DOHH2 (cell line): Measurements from ENCODE around the gene ARNT2.

Experiments
- EZH2phosphoT487 ChIP-seq: fragments of 200-600 bp; sonication (generic); IDR thresholded peaks from 2 replicates; pipeline ENCODE4 v1.6.1; 2017; ENCODE audit warnings: borderline replicate concordance, mild to moderate bottlenecking, antibody characterized with exemption, low read length, moderate library complexity, mixed read lengths
- TF ChIP-seq, protein P1 (sequence below): fragments of 200-600 bp; sonication (generic); IDR thresholded peaks from one replicate; pipeline ENCODE4 v1.5.1; 2014; ENCODE audit warnings: antibody characterized with exemption, mild to moderate bottlenecking, low read depth, low read length; ENCODE audit not compliant: poor library complexity, severe bottlenecking

DNA sequence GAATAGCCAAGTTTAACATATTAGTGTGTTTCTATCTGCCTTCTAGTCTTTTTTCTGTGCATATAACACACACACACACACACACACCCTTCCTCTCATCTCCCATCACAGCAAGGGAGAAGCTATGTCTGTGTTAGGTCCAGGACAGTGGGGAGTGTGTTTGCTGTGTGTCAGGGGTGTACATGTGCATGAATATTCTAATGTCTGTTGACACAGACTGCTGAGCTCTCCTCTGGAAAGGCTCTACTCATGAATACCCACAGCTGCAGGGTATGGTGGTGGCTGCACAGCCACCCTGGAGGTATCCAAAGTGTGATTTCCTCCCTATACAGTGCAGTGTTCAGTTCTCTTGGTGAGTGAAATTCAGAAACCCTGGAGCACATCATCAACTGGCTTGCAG, 42.9 kb downstream of the ARNT2 start:
- TF ChIP-seq, protein P1, sequence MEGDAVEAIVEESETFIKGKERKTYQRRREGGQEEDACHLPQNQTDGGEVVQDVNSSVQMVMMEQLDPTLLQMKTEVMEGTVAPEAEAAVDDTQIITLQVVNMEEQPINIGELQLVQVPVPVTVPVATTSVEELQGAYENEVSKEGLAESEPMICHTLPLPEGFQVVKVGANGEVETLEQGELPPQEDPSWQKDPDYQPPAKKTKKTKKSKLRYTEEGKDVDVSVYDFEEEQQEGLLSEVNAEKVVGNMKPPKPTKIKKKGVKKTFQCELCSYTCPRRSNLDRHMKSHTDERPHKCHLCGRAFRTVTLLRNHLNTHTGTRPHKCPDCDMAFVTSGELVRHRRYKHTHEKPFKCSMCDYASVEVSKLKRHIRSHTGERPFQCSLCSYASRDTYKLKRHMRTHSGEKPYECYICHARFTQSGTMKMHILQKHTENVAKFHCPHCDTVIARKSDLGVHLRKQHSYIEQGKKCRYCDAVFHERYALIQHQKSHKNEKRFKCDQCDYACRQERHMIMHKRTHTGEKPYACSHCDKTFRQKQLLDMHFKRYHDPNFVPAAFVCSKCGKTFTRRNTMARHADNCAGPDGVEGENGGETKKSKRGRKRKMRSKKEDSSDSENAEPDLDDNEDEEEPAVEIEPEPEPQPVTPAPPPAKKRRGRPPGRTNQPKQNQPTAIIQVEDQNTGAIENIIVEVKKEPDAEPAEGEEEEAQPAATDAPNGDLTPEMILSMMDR: no peak
- no peak for TF ChIP-seq EZH2phosphoT487
